Omental fat pad (tissue), 4 donors: ENCODE measurements around the gene KCNQ5. TPM values are rescaled to one million over a fixed set of nuclear protein-coding genes. Genes with fewer than 3 reads are reported as not detected.

Experiments
- ATAC-seq: fragments of 150-250 bp; one replicate; pipeline ENCODE4 v1.9.1; 2016; ENCODE audit warnings: mild to moderate bottlenecking, moderate library complexity; ENCODE audit not compliant: low FRiP score
- DNase-seq: peaks from one replicate; pipeline ENCODE4 v3.0.0-alpha.2; 2019; ENCODE audit warnings: low spot score
- CTCF ChIP-seq, 3 donors: fragments of 450-650 bp; IDR thresholded peaks; one replicate each; pipeline ENCODE4 v1.5.1; 2016 to 2017; ENCODE audit warnings: antibody characterized with exemption in 3 of 3, mild to moderate bottlenecking in 3 of 3, moderate library complexity in 2 of 3
- total RNA-seq, 4 donors: library from RNA; depleted of rRNA; stranded (reverse); fragments of >200 nt; gene quantifications; one replicate each; pipeline ENCODE4 v1.1.0, GENCODE V29; 2016

The KCNQ5 gene
- total RNA-seq, 4 donors from 2014 or later: 0.16 to 0.24 TPM; not detected in 2

DNA sequence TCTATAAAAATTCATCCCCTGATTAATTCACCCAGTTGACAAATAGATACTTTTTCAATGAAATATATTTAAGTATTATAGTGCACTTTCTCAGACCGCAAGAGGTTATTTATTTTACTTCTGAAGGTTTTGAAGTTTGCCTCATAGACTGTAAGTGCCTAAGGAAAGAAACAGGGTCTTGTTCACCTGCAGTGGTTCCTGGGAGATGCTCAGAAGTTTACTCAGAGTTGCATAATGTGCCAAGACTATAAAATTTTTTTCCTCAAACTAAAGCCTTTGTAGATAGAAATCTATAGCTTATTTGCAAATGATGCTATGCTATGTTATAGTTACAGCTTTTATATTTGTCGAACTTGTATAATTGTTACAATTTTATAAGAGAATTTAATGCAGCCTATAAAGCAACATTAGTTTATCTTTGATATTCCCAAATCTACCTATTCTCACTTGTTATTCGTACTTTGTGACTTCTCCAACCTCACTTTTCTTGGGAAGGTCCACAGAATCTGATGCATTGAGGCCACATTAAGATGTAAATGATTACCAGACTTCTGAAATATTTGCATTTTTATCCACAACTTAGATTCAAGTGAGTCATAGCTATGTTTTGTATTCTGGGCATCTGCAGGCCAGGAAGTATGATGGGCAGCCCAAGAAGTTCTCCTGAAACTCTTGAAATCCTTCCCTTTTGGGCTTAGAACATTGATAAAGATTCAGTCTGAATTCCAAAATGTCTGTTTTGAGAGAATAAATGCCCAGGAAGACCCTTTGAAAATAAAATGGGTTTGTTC lies 35.7 kb downstream of the KCNQ5 start:
- no peak for ATAC-seq
- TF ChIP-seq CTCF (IDR thresholded peaks at IDR 0.05): no peak

GRCh38 chr6:72659754-72660153 lies 37.9 kb downstream of the KCNQ5 start:
- TF ChIP-seq CTCF (IDR thresholded peaks at IDR 0.05): no peak
- ATAC-seq: no peak
- DNase-seq: no peak

More for the DNA sequence above, 35.7 kb downstream of the KCNQ5 start:
- DNase-seq: no peak

GRCh38 chr6:72661411-72661810 lies 39.5 kb downstream of the KCNQ5 start:
- DNase-seq (no peak), ATAC-seq (no peak)
- no peak for TF ChIP-seq CTCF (IDR thresholded peaks at IDR 0.05)

GRCh38 chr6:72665599-72665998 lies 43.7 kb downstream of the KCNQ5 start:
- no peak for TF ChIP-seq CTCF (IDR thresholded peaks at IDR 0.05)
- ATAC-seq (no peak), DNase-seq (no peak)

GRCh38 chr6:72669324-72669723 lies 47.5 kb downstream of the KCNQ5 start:
- no peak for ATAC-seq
- no peak for TF ChIP-seq CTCF (IDR thresholded peaks at IDR 0.05)
- no peak for DNase-seq

- ATAC-seq: no peak
- no peak for DNase-seq
- no peak for TF ChIP-seq CTCF (IDR thresholded peaks at IDR 0.05)
Measured at GRCh38 chr6:72672906-72673305, 51.0 kb downstream of the KCNQ5 start.

DNA sequence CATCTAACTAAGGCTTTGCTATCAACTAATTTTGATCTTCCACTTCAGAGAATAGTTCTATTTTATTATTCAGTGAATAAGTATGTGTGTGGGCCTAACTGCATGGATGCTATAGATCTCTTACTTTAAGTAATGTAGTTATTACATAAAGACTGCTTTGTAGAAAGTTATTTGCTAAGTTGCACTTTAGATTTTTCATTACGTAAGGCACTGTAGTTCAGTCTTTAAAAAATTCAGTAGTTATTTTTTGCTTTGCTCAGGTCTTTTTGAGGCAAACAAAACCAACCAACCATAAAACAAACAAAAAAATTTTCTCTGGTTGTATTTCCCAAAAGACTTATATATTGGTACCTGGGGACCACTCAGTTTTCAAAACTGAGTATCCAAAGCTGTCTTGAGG lies 53.0 kb downstream of the KCNQ5 start:
- ATAC-seq (no peak), DNase-seq (no peak)

More for the DNA sequence above, 53.0 kb downstream of the KCNQ5 start:
- no peak for TF ChIP-seq CTCF (IDR thresholded peaks at IDR 0.05)
